ENCODE measurements around the gene IFNA6.

DNA sequence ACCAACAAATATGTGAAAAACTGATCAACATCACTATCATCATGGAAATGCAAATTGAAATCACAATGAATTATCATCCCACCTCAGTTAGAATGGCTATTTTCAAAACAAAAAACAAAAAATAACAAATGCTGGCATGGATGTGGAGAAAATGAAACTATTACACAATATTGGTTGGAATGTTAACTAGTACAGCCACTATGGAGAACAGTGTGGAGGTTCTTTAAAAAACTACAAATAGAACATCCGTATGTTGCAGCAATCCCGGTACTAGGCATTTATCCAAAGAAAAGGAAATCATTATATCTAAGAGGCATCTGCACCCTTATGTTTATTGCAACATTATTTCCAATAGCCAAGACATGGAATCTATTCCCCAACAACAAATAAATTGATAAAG, 36.5 kb downstream of the IFNA6 start:
- TF ChIP-seq ZNF292 (tag by site-specific recombination; IDR thresholded peaks at IDR 0.05; ENCODE audit: borderline replicate concordance, low read depth) (no peak), KLF7 (tag by site-specific recombination; IDR thresholded peaks at IDR 0.05; ENCODE audit: borderline replicate concordance) (no peak), ZNF214 (tag by site-specific recombination; IDR thresholded peaks at IDR 0.05; ENCODE audit: borderline replicate concordance) (no peak), CTCF (tag by site-specific recombination; IDR thresholded peaks at IDR 0.05) (no peak), ELK4 (IDR thresholded peaks at IDR 0.05; ENCODE audit: borderline replicate concordance, low read depth, low read length) (no peak), ZNF518A (tag by site-specific recombination; conservative IDR thresholded peaks at IDR 0.05; ENCODE audit: low read depth) (no peak), KLF10 (tag by site-specific recombination; IDR thresholded peaks at IDR 0.05) (no peak)
- TF ChIP-seq, protein P1, sequence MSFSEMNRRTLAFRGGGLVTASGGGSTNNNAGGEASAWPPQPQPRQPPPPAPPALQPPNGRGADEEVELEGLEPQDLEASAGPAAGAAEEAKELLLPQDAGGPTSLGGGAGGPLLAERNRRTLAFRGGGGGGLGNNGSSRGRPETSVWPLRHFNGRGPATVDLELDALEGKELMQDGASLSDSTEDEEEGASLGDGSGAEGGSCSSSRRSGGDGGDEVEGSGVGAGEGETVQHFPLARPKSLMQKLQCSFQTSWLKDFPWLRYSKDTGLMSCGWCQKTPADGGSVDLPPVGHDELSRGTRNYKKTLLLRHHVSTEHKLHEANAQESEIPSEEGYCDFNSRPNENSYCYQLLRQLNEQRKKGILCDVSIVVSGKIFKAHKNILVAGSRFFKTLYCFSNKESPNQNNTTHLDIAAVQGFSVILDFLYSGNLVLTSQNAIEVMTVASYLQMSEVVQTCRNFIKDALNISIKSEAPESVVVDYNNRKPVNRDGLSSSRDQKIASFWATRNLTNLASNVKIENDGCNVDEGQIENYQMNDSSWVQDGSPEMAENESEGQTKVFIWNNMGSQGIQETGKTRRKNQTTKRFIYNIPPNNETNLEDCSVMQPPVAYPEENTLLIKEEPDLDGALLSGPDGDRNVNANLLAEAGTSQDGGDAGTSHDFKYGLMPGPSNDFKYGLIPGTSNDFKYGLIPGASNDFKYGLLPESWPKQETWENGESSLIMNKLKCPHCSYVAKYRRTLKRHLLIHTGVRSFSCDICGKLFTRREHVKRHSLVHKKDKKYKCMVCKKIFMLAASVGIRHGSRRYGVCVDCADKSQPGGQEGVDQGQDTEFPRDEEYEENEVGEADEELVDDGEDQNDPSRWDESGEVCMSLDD (tag by site-specific recombination; IDR thresholded peaks at IDR 0.05) = no peak
- TF ChIP-seq, protein P2, sequence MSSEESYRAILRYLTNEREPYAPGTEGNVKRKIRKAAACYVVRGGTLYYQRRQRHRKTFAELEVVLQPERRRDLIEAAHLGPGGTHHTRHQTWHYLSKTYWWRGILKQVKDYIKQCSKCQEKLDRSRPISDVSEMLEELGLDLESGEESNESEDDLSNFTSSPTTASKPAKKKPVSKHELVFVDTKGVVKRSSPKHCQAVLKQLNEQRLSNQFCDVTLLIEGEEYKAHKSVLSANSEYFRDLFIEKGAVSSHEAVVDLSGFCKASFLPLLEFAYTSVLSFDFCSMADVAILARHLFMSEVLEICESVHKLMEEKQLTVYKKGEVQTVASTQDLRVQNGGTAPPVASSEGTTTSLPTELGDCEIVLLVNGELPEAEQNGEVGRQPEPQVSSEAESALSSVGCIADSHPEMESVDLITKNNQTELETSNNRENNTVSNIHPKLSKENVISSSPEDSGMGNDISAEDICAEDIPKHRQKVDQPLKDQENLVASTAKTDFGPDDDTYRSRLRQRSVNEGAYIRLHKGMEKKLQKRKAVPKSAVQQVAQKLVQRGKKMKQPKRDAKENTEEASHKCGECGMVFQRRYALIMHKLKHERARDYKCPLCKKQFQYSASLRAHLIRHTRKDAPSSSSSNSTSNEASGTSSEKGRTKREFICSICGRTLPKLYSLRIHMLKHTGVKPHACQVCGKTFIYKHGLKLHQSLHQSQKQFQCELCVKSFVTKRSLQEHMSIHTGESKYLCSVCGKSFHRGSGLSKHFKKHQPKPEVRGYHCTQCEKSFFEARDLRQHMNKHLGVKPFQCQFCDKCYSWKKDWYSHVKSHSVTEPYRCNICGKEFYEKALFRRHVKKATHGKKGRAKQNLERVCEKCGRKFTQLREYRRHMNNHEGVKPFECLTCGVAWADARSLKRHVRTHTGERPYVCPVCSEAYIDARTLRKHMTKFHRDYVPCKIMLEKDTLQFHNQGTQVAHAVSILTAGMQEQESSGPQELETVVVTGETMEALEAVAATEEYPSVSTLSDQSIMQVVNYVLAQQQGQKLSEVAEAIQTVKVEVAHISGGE (tag by site-specific recombination; conservative IDR thresholded peaks at IDR 0.05; ENCODE audit: low read depth) = no peak

Data from HEK293 (cell line).